Skeletal muscle tissue (tissue), 4 donors: ENCODE measurements around the gene ZNF687. TPM values are rescaled to one million over a fixed set of nuclear protein-coding genes. Genes with fewer than 3 reads are reported as not detected.

Experiments
- H3K27ac ChIP-seq: one replicate; pipeline ENCODE4 v1.7.0; 2013; ENCODE audit warnings: mild to moderate bottlenecking, low read depth, low read length, inconsistent platforms
- H3K27me3 ChIP-seq, 3 donors: one replicate each; pipeline ENCODE4 v1.7.0; 2013; ENCODE audit warnings: low read length in 3 of 3; ENCODE audit not compliant: control insufficient read depth in 3 of 3, insufficient read depth in 3 of 3
- H3K36me3 ChIP-seq, 3 donors: one replicate each; pipeline ENCODE4 v1.7.0; 2013; ENCODE audit warnings: low read length in 3 of 3; ENCODE audit not compliant: control insufficient read depth in 3 of 3, insufficient read depth in 3 of 3
- H3K4me1 ChIP-seq, 3 donors: one replicate each; pipeline ENCODE4 v1.7.0; 2013; ENCODE audit warnings: low read length in 3 of 3, mild to moderate bottlenecking in 3 of 3; ENCODE audit not compliant: control insufficient read depth in 3 of 3, insufficient read depth in 3 of 3
- H3K4me3 ChIP-seq, 3 donors: one replicate each; pipeline ENCODE4 v1.7.0; 2013; ENCODE audit warnings: low read length in 3 of 3
- H3K9ac ChIP-seq, 3 donors: one replicate each; pipeline ENCODE4 v1.7.0; 2013; ENCODE audit warnings: low read length in 3 of 3, mild to moderate bottlenecking in 3 of 3, moderate library complexity in 2 of 3, low read depth in 1 of 3
- H3K9me3 ChIP-seq, 3 donors: one replicate each; pipeline ENCODE4 v1.7.0; 2013; ENCODE audit warnings: low read length in 3 of 3; ENCODE audit not compliant: control insufficient read depth in 3 of 3
- total RNA-seq: library from RNA; depleted of rRNA; stranded (reverse); fragments of >200 nt; gene quantifications from one replicate; pipeline ENCODE4 v1.2.3, GENCODE V29; 2014
- donor health status: Osteomylitis.

Gene ZNF687
- total RNA-seq, 1 donor from 2014 or later: 5.7 TPM

DNA sequence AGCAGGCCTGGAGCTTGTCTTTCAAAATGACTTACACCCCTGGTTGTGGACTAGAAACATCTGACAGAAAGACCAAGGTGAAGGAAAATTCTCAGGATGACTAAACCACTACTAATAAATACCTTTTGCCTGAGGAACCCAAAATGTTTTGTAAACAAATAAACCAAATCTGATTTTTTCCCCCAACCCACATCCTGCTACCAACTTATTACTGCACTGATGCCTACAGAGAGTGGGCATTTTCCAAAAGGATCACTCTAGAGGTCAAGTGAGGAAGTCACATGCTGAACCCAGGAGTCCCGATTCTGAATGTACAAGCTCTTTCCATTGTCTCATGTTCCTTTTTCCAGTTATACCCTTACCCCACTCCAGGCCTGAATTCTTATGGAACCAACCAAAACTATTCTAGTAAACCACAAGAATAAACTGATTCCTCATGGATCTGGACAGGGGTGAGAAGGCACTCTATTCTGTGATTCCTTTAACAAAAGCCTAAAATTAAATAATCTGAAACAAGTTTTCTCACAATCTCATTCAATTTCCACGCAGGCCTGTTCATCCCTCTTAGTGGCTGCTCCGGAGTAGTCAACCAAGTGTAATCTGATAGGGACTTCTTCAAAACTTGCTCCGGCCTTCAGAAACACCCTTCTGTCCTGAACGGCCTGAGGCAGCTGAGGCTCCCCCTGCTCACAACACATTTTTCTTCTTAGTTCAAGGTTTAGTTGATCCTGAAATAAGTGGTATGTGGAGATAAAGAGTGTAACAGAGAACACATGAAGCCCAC, 43.7 kb downstream of the ZNF687 start:
- Histone ChIP-seq H3K9me3 (no peaks in the 10 kb centered on the region), H3K9ac (peak overlapping the region; percentile 74 to 91 (median 81)), H3K36me3 (peaks cover 7 to 25% (median 19%) of the 10 kb centered on the region in 3 donors), H3K4me3 (peak overlapping the region; percentile 60 to 95 (median 85)), H3K27ac (peak overlapping the region; percentile 89), H3K27me3 (no peaks in the 10 kb centered on the region), H3K4me1 (peaks cover 31 to 33% (median 33%) of the 10 kb centered on the region in 3 donors)

- Histone ChIP-seq H3K27me3 (no peaks in the 10 kb centered on the region), H3K4me3 (peak overlapping the region; percentile 60 to 95 (median 85)), H3K27ac (peak overlapping the region; percentile 89), H3K9ac (peak overlapping the region; percentile 74 to 91 (median 81)), H3K9me3 (no peaks in the 10 kb centered on the region), H3K4me1 (peaks cover 31 to 33% (median 33%) of the 10 kb centered on the region in 3 donors), H3K36me3 (peaks cover 7 to 25% (median 17%) of the 10 kb centered on the region in 3 donors)
Measured at GRCh38 chr1:151326619-151327222, 44.6 kb downstream of the ZNF687 start.

- Histone ChIP-seq H3K4me3 (peak within 1 kb of the TSS; percentile 60 to 95 (median 85)), H3K36me3 (peaks cover 7 to 20% (median 17%) of the 10 kb centered on the region in 3 donors), H3K27ac (peak within 1 kb of the TSS; percentile 89), H3K4me1 (peaks cover 31 to 33% (median 31%) of the 10 kb centered on the region in 3 donors), H3K9me3 (no peaks in the 10 kb centered on the region), H3K27me3 (no peaks in the 10 kb centered on the region), H3K9ac (peak within 1 kb of the TSS; percentile 74 to 91 (median 81))
Measured at GRCh38 chr1:151327223-151327902, 45.3 kb downstream of the ZNF687 start, which contains the start of gene PI4KB. PI4KB (minus strand) TSS chr1:151327416; CDS start chr1:151316481, 10,935 bp downstream.

GRCh38 chr1:151327903-151328674, 46.0 kb downstream of the ZNF687 start:
- Histone ChIP-seq H3K9ac (peak overlapping the region; percentile 74 to 91 (median 81)), H3K9me3 (no peaks in the 10 kb centered on the region), H3K4me3 (peak overlapping the region; percentile 60 to 95 (median 85)), H3K4me1 (peaks cover 31 to 33% (median 31%) of the 10 kb centered on the region in 3 donors), H3K27me3 (no peaks in the 10 kb centered on the region), H3K36me3 (peaks cover 5 to 15% (median 14%) of the 10 kb centered on the region in 3 donors), H3K27ac (peak overlapping the region; percentile 89)

- Histone ChIP-seq H3K9ac (no peak overlapping the region), H3K27me3 (no peaks in the 10 kb centered on the region), H3K4me3 (no peak overlapping the region), H3K27ac (no peak overlapping the region), H3K4me1 (no peaks in the 10 kb centered on the region), H3K9me3 (no peaks in the 10 kb centered on the region), H3K36me3 (no peaks in the 10 kb centered on the region)
Measured at GRCh38 chr1:151334822-151335221, 52.7 kb downstream of the ZNF687 start.

GRCh38 chr1:151336556-151336955, 54.5 kb downstream of the ZNF687 start:
- Histone ChIP-seq H3K27ac (no peak overlapping the region), H3K27me3 (no peaks in the 10 kb centered on the region), H3K4me1 (peaks cover 0 to 3% (median 0%) of the 10 kb centered on the region in 3 donors), H3K4me3 (no peak overlapping the region), H3K9me3 (no peaks in the 10 kb centered on the region), H3K9ac (no peak overlapping the region), H3K36me3 (peaks cover 0 to under 1% (median under 1%) of the 10 kb centered on the region in 3 donors)

DNA sequence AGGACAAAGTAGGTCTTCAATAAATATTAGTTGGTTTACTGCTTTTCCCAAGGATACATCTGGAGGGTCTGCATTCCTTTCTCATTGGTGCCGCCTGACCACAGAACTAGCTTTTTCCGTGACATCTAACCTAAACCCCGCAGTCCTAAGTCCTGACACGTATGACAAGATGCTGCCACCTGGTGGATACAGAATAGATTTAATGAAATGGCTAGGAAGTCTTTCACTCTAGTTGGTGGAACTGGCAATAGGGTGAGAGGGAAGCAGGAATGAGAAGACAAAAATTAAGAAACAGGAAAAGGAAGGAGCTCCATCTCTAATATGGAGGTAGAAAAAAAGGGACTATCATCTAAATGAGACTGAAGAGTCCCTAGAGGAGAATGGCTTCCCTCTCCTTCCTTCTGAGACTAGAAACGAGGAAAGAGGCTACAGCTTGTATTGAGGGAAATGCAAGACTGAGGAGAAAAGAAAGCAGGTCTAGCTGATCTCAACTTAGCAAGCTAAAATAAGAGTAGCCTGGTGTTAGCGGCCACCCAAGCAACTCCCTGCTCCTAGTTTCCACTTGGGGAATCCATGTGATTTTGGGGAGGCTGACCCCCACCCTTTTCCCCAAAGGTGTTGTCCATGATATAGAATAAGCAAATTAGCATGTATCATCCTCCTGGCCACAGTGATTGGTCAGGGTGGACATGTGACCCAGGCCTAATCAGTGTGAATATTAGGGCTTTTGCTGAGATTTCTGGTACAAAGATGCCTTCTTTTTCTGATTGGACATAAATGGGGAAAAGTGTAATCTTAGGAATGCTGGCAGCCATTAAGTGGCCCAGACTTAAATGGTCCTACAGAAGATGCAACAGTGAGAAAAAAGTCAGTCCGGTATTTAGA, 59.0 kb downstream of the ZNF687 start:
- Histone ChIP-seq H3K27ac (no peak overlapping the region), H3K27me3 (no peaks in the 10 kb centered on the region), H3K9me3 (no peaks in the 10 kb centered on the region), H3K36me3 (peaks cover 32 to 38% (median 37%) of the 10 kb centered on the region in 3 donors), H3K4me3 (no peak overlapping the region), H3K9ac (peak overlapping the region in 2 of 3 donors; percentile 1 to 10), H3K4me1 (peaks cover 4 to 8% (median 5%) of the 10 kb centered on the region in 3 donors)
